Fibroblast of villous mesenchyme (primary cell): Measurements from ENCODE around the gene ATF6. TPM values are rescaled to one million over a fixed set of nuclear protein-coding genes. Genes with fewer than 3 reads are reported as not detected.

ENCODE experiments used
- DNase-seq: peaks from one replicate; pipeline ENCODE4 v3.0.0-alpha.2; 2010; ENCODE audit warnings: low read depth
- H3K4me3 ChIP-seq: 2 replicates; pipeline ENCODE4 v1.5.1; 2011; ENCODE audit warnings: low read depth, mild to moderate bottlenecking, low read length
- total RNA-seq: library from RNA; depleted of rRNA; stranded (reverse); fragments of >200 nt; gene quantifications from 2 replicates; pipeline ENCODE4 v1.2.3, GENCODE V29; 2012
- TF ChIP-seq, protein P1 (sequence below): IDR thresholded peaks from 2 replicates; pipeline ENCODE4 v1.5.1; 2012; ENCODE audit warnings: low read depth, mild to moderate bottlenecking, low read length; ENCODE audit not compliant: insufficient read depth

The ATF6 gene
- total RNA-seq, 1 donor = 32.8 TPM

DNA sequence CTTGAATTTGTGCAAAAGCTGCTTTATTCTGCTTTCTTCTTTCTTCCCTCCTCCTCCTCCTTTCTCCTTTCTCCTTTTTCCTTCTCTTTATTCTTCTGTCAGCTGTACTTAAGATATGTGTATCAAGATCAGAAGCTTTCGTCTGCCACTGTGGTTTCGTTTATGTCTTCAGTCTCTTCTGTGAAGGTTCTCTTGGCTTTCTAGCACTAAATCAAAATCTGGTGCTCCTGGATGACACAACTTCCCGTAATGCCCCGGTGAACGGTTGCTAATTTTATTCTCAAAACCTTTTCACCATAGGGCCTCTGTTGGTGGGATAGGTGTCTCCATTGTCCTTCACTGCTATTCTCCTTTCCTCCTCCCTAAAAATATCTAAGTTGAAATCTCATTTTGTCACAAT lies 5.0 kb downstream of the ATF6 start:
- DNase-seq = no peak
- no peak overlapping the region for H3K4me3 ChIP-seq
- TF ChIP-seq, protein P1, sequence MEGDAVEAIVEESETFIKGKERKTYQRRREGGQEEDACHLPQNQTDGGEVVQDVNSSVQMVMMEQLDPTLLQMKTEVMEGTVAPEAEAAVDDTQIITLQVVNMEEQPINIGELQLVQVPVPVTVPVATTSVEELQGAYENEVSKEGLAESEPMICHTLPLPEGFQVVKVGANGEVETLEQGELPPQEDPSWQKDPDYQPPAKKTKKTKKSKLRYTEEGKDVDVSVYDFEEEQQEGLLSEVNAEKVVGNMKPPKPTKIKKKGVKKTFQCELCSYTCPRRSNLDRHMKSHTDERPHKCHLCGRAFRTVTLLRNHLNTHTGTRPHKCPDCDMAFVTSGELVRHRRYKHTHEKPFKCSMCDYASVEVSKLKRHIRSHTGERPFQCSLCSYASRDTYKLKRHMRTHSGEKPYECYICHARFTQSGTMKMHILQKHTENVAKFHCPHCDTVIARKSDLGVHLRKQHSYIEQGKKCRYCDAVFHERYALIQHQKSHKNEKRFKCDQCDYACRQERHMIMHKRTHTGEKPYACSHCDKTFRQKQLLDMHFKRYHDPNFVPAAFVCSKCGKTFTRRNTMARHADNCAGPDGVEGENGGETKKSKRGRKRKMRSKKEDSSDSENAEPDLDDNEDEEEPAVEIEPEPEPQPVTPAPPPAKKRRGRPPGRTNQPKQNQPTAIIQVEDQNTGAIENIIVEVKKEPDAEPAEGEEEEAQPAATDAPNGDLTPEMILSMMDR = no peak

DNA sequence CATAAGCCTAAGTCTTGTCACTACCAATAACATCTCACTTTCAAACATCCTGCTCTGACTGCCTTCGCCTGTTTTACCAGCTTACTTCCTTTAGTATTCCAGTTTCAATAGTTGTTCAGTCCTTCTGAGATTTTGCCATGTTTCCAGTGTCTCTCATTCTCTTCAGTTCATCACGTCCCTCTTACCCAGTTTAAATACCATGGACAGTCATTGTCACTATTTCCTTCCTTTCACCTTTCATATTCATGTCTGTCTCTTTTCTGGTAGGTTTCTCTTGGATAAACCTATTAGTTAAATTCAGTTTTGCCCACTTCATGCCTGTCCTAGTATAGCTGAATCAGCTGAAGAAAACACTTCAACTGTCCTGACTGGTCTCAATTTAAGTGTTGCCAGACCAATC lies 5.9 kb downstream of the ATF6 start:
- TF ChIP-seq, protein P1 = no peak

DNA sequence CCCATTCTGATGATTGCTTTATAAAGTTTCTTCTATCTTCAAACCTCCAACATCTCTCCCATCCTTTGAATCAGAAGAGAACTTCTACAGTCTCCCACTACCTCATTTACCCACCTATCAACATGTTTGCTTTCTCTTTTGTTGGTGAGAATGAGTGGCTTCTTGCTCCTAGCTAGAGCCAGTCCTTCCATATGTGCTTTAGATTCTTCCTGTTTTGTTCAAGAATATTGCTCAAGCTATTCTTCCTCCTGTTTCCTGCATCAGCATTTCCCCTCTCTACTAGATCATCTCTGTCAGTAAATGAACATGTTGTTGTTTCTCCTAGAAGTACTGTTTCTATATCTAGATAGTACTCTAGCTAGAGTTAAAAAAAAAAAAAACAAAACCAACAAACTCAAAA lies 6.3 kb downstream of the ATF6 start:
- peak; percentile 13 for DNase-seq
- H3K4me3 ChIP-seq = no peak overlapping the region
- TF ChIP-seq, protein P1 = no peak

More for the DNA sequence above, 5.9 kb downstream of the ATF6 start:
- no peak for DNase-seq
- no peak overlapping the region for H3K4me3 ChIP-seq

DNA sequence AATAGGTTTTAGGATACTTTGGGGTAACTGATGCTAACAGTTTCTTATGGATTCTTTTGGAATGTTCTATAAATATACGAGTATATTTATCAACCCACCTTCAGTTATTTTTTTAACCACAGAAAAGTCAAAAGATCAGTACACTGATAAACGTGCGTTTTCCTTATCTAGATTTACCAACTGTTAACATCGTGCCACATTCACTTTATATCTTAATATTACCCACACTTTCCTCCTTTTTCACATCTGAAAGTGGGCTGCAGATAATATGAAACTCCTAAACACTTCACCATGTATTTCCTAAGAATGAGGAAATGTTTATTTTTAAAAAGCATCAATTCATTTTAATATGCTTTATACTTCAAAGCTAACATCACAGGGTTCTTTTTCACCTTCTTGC lies 7.7 kb downstream of the ATF6 start:
- no peak for DNase-seq
- no peak overlapping the region for H3K4me3 ChIP-seq
- TF ChIP-seq, protein P1 = no peak

DNA sequence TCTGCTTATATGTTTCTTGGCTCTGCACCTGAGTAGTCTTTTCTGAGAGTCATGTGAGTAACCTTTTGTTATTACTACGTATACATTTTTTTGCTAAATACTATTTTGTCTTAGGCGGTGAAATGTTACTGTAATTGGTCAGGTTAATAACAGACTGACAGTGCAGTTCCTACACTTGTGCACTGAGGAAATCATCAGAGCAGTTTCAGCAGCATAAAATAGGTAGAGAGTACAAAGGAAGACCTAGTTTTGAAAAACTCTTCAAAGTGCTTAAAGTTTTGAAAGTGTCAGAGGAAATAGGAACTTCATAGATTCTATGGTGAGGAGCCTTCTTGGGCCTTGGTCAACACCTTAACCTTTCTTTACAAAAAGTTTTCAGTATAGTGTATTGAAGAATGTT lies 11.1 kb downstream of the ATF6 start:
- no peak overlapping the region for H3K4me3 ChIP-seq
- TF ChIP-seq, protein P1 = no peak
- DNase-seq = no peak

DNA sequence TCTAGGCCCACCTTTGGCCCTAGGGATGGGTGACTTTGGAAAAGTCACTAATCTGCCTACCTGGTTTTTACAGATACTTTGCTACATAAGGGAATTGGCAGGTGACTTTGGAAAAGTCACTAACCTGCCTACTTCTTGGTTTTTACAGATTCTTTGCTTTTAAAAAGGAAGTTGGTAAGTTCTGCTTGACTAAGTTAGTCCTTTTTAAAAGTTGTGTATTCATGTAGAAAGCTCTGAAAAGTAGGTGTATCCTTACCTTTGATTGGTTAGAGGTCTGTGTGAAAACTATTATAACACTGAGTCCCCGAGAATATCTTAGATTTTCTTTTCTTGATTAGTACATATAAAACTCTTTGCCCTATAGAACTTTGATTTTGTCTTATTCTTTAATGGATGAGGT lies 12.4 kb downstream of the ATF6 start:
- TF ChIP-seq, protein P1 = no peak
- H3K4me3 ChIP-seq = no peak overlapping the region
- no peak for DNase-seq

DNA sequence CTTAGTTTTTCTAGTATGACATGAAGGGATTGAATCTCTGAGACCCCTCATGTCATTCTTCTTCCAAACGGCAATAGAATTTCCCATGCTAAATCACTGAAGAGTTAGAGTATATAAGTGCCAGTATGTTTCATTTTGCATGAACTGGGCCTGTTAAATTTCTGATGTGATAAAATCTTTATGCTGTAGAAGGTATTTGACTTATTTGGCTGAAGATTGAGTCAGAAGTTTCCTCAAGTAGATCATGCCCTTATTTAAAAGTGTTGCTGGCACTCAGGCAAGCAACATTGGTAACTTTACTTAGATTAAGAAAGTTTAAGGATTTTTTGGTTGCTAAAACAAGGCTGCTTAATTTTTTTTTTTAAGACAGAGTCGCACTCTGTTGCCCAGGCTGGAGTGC lies 13.3 kb downstream of the ATF6 start:
- TF ChIP-seq, protein P1 = no peak
- H3K4me3 ChIP-seq = no peak overlapping the region
- peak; percentile 20 for DNase-seq
